SK-N-MC (cell line): ENCODE results near the gene ART4.

Source experiments
- EZH2 ChIP-seq: fragments of 200-600 bp; sonication (generic); IDR thresholded peaks from one replicate; pipeline ENCODE4 v1.6.1; 2017; ENCODE audit warnings: antibody characterized with exemption
- POLR2AphosphoS5 ChIP-seq: IDR thresholded peaks from 2 replicates; pipeline ENCODE4 v1.6.1; 2012; ENCODE audit warnings: mild to moderate bottlenecking, low read depth, low read length, borderline replicate concordance

DNA sequence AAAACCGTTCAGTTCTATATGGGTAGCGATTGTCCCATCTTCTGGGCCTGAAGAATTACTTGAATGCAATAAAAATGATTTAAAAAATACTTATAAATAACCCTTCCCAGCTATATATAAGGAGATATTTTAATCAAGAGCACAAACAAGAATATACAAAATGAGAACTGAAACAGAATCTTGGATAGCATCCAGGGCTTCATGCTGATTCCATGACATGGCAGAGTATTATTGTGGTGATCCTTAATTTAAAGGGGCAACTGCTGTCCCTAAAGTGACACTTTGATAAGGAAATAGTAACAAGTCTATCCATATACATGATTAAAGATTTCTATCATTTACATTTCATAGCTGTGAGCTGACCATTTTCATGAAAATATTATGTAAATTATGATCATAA is 58.9 kb downstream of the ART4 start:
- no peak for TF ChIP-seq EZH2
- TF ChIP-seq POLR2AphosphoS5, result no peak
